ENCODE measurements around the gene NDUFA12. TPM values are rescaled to one million over a fixed set of nuclear protein-coding genes. Genes with fewer than 3 reads are reported as not detected.

Gene NDUFA12
- total RNA-seq, 2 donors from 2014 or later, result 57.2 to 108 TPM

GRCh38 chr12:95003921-95004272, 400 bp upstream of the NDUFA12 start:
- Histone ChIP-seq H3K36me3 (no peaks in the 10 kb centered on the region), H3K4me1 (replicated peaks) (no peaks in the 10 kb centered on the region), H3K27me3 (replicated peaks; ENCODE audit: insufficient read depth) (no peaks in the 10 kb centered on the region), H3K4me3 (peak overlapping the region; percentile 90), H3K9me3 (no peaks in the 10 kb centered on the region), H3K27ac (peak overlapping the region; percentile 77 to 82)
- TF ChIP-seq POLR2AphosphoS5 (IDR thresholded peaks at IDR 0.05) (no peak), CTCF (IDR thresholded peaks at IDR 0.05) (no peak), POLR2A (IDR thresholded peaks at IDR 0.05) (no peak)
- 74% methylated on average over 15 of the region's 15 CpGs for WGBS
- no peak for DNase-seq (ENCODE audit: low spot score)
- intact Hi-C loops (cut with DNase I), result no loop called here

DNA sequence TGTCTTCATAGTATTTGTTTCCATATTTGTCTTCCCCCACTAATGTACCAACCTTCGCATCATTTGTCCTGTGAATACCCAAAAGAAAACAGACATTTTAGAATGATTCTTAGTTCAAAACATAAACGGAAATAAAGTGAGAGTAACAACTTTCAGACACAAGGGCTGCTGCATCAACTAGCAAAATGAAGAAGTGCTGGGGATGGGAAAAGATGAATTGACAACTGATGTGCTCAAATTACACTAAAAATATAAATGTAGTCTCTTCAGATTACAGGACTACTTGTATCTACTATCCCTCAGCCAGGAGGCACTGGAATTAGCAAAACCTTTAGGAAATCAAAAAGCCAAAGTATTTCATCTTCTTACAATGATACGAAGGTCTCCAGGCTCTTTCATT, 743 bp downstream of the NDUFA12 start:
- Histone ChIP-seq H3K4me1 (replicated peaks) (no peaks in the 10 kb centered on the region), H3K4me3 (peak overlapping the region; percentile 90), H3K27ac (peak overlapping the region; percentile 77 to 82), H3K9me3 (no peaks in the 10 kb centered on the region), H3K36me3 (no peaks in the 10 kb centered on the region), H3K27me3 (replicated peaks; ENCODE audit: insufficient read depth) (no peaks in the 10 kb centered on the region)
- intact Hi-C loops (cut with DNase I), result no loop called here
- DNase-seq (ENCODE audit: low spot score), result no peak
- WGBS, result 24% methylated on average over 3 of the region's 3 CpGs
- TF ChIP-seq POLR2A (IDR thresholded peaks at IDR 0.05), result no peak
- TF ChIP-seq CTCF (IDR thresholded peaks at IDR 0.05), result no peak
- TF ChIP-seq POLR2AphosphoS5 (IDR thresholded peaks at IDR 0.05), result no peak

DNA sequence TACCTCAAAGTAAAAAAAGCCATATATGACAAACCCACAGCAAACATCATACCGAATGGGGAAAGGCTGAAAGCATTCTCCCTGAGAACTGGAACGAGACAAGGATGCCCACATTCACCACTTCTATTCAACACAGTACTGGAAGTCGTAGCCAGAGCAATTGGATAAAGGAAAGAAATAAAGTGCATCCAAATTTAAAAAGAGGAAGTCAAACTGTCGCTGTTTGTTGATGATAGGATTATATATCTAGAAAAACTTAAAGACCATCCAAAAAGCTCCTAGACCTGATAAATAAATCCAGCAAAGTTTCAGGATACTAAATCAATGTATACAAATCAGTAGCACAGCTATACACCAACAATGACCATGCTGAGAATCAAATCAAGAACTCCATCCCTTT, 5.2 kb downstream of the NDUFA12 start:
- WGBS, result 80% methylated on average over 4 of the region's 4 CpGs
- no peaks in the 10 kb centered on the region for H3K27me3 ChIP-seq (replicated peaks; ENCODE audit: insufficient read depth)

DNA sequence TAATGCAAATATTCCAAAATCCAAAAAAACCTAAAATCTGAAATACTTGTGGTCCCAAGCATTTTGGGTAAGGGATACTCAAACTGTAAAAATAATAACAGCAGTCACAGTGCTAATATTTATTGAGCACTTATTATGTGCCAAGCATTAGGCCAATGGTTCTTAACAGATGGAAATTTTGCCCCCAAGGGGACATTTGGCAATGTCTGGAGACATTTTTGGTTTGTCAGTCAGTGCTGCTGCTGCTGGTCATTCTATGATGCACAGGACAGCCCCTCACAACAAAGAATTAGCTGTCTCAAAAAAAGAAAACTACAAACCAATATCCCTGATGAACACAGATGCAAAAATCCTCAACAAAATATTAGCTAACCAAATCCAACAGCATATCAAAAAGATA, 5.8 kb downstream of the NDUFA12 start:
- no peak for TF ChIP-seq POLR2A (IDR thresholded peaks at IDR 0.05)
- no peak for TF ChIP-seq POLR2AphosphoS5 (IDR thresholded peaks at IDR 0.05)
- no peak for TF ChIP-seq CTCF (IDR thresholded peaks at IDR 0.05)
- DNase-seq (ENCODE audit: low spot score), result no peak
- Histone ChIP-seq H3K27ac (no peak overlapping the region), H3K4me1 (replicated peaks) (no peaks in the 10 kb centered on the region), H3K36me3 (no peaks in the 10 kb centered on the region), H3K9me3 (no peaks in the 10 kb centered on the region), H3K27me3 (replicated peaks; ENCODE audit: insufficient read depth) (no peaks in the 10 kb centered on the region), H3K4me3 (no peak overlapping the region)
- intact Hi-C loops (cut with DNase I), result no loop called here

More for the DNA sequence above, 5.2 kb downstream of the NDUFA12 start:
- no peaks in the 10 kb centered on the region for H3K36me3 ChIP-seq
- no peaks in the 10 kb centered on the region for H3K9me3 ChIP-seq
- no peaks in the 10 kb centered on the region for H3K4me1 ChIP-seq (replicated peaks)
- TF ChIP-seq POLR2AphosphoS5 (IDR thresholded peaks at IDR 0.05) (no peak), CTCF (IDR thresholded peaks at IDR 0.05) (no peak), POLR2A (IDR thresholded peaks at IDR 0.05) (no peak)
- no peak overlapping the region for H3K27ac ChIP-seq
- intact Hi-C loops (cut with DNase I), result no loop called here
- no peak overlapping the region for H3K4me3 ChIP-seq
- DNase-seq (ENCODE audit: low spot score), result no peak

GRCh38 chr12:94997061-94997460, 6.4 kb downstream of the NDUFA12 start:
- intact Hi-C loops (cut with DNase I), result no loop called here
- WGBS, result 92% methylated on average over 6 of the region's 6 CpGs

More at GRCh38 chr12:94997061-94997460, 6.4 kb downstream of the NDUFA12 start:
- no peaks in the 10 kb centered on the region for H3K4me1 ChIP-seq (replicated peaks)
- H3K27ac ChIP-seq, result no peak overlapping the region
- H3K4me3 ChIP-seq, result no peak overlapping the region
- DNase-seq (ENCODE audit: low spot score), result no peak
- H3K27me3 ChIP-seq (replicated peaks; ENCODE audit: insufficient read depth), result no peaks in the 10 kb centered on the region
- TF ChIP-seq POLR2A (IDR thresholded peaks at IDR 0.05) (no peak), POLR2AphosphoS5 (IDR thresholded peaks at IDR 0.05) (no peak), CTCF (IDR thresholded peaks at IDR 0.05) (no peak)
- H3K9me3 ChIP-seq, result no peaks in the 10 kb centered on the region
- no peaks in the 10 kb centered on the region for H3K36me3 ChIP-seq
